IMR-90 (cell line): ENCODE results near the gene CTR9. TPM values are rescaled to one million over a fixed set of nuclear protein-coding genes. Genes with fewer than 3 reads are reported as not detected.

Source experiments
- ATAC-seq: fragments of 200-7000 bp; cut with Tn5 transposase; 2 replicates; pipeline ENCODE4 v1.9.1; 2020; ENCODE audit warnings: low read depth, mild to moderate bottlenecking, moderate library complexity
- BruUV-seq: library from RNA; stranded (reverse); fragments of 400-500 nt; replicated peaks from 2 replicates; lab custom pipeline; 2021; lab: Mats Ljungman, UMichigan
- CTCF ChIA-PET: fragments of 300-600 bp; formaldehyde crosslinking; extraction: SDS; loops from one replicate; lab custom pipeline; 2021; ENCODE audit warnings: antibody characterized with exemption; lab: Yijun Ruan, JAX
- POLR2A ChIA-PET: fragments of 300-600 bp; sonication (Branson Sonifier 250); formaldehyde crosslinking; loops from one replicate; lab custom pipeline; 2022; ENCODE audit warnings: antibody characterized with exemption; ENCODE audit not compliant: unreplicated experiment; lab: Charles Lee
- DNase-seq: peaks from one replicate; pipeline ENCODE4 v3.0.0; 2013
- H2AFZ ChIP-seq: replicated peaks from 2 replicates; pipeline ENCODE3; 2013; ENCODE audit warnings: low read length, mild to moderate bottlenecking; ENCODE audit not compliant: poor library complexity
- H2AK5ac ChIP-seq: 2 replicates; pipeline ENCODE4 v1.6.1; 2013; ENCODE audit warnings: low read depth, low read length, inconsistent platforms
- H2AK9ac ChIP-seq: replicated peaks from 2 replicates; pipeline ENCODE3; 2013; ENCODE audit warnings: mild to moderate bottlenecking, low read depth, low read length, moderate library complexity; ENCODE audit not compliant: poor library complexity
- H2BK120ac ChIP-seq: 2 replicates; pipeline ENCODE4 v1.6.1; 2013; ENCODE audit warnings: low read depth, low read length, inconsistent platforms
- H2BK15ac ChIP-seq: 3 replicates; pipeline ENCODE4 v1.6.1; 2013; ENCODE audit warnings: low read depth, low read length, inconsistent platforms
- H2BK20ac ChIP-seq: 2 replicates; pipeline ENCODE4 v1.6.1; 2013; ENCODE audit warnings: low read depth, mild to moderate bottlenecking, inconsistent platforms, low read length, moderate library complexity
- H2BK5ac ChIP-seq: 2 replicates; pipeline ENCODE4 v1.6.1; 2013; ENCODE audit warnings: mild to moderate bottlenecking, low read depth, low read length, inconsistent platforms; ENCODE audit not compliant: poor library complexity, severe bottlenecking
- H3K14ac ChIP-seq: replicated peaks from 2 replicates; pipeline ENCODE4 v1.6.1; 2013; ENCODE audit warnings: low read depth, low read length, inconsistent platforms
- H3K18ac ChIP-seq: 2 replicates; pipeline ENCODE4 v1.6.1; 2013; ENCODE audit warnings: low read depth, low read length, control low read depth
- H3K23ac ChIP-seq: 2 replicates; pipeline ENCODE4 v1.6.1; 2013; ENCODE audit warnings: low read depth, low read length, inconsistent platforms
- H3K27ac ChIP-seq: 2 replicates; pipeline ENCODE4 v1.5.1; 2013; ENCODE audit warnings: mild to moderate bottlenecking, control low read depth, low read length; ENCODE audit not compliant: insufficient read depth
- H3K27me3 ChIP-seq: 2 replicates; pipeline ENCODE4 v1.6.1; 2013; ENCODE audit warnings: low read length; ENCODE audit not compliant: control insufficient read depth, insufficient read depth
- H3K36me3 ChIP-seq: 2 replicates; pipeline ENCODE4 v1.6.1; 2013; ENCODE audit warnings: low read length, mixed read lengths; ENCODE audit not compliant: control insufficient read depth, insufficient read depth
- H3K4ac ChIP-seq: 2 replicates; pipeline ENCODE4 v1.6.1; 2013; ENCODE audit warnings: low read depth, low read length, inconsistent platforms
- H3K4me1 ChIP-seq: 2 replicates; pipeline ENCODE4 v1.6.1; 2013; ENCODE audit warnings: low read length, mixed read lengths; ENCODE audit not compliant: control insufficient read depth, insufficient read depth
- H3K4me2 ChIP-seq: 2 replicates; pipeline ENCODE4 v1.6.1; 2013; ENCODE audit warnings: low read depth, mild to moderate bottlenecking, control low read depth, low read length, moderate library complexity
- H3K4me3 ChIP-seq: 2 replicates; pipeline ENCODE4 v1.5.1; 2013; ENCODE audit warnings: low read depth, mild to moderate bottlenecking, control low read depth, low read length, moderate library complexity; ENCODE audit not compliant: insufficient read depth
- H3K56ac ChIP-seq: 2 replicates; pipeline ENCODE4 v1.6.1; 2013; ENCODE audit warnings: low read length, inconsistent platforms; ENCODE audit not compliant: insufficient read depth; ENCODE audit errors: extremely low read depth
- H3K79me1 ChIP-seq, 2 experiments: 2 replicates each; pipeline ENCODE4 v1.6.1; 2013; ENCODE audit warnings: low read length in 2 of 2, inconsistent platforms in 1 of 2, low read depth in 1 of 2
- H3K9ac ChIP-seq: 2 replicates; pipeline ENCODE4 v1.6.1; 2013; ENCODE audit warnings: low read depth, low read length, control low read depth
- H3K9me1 ChIP-seq: 2 replicates; pipeline ENCODE4 v1.6.1; 2013; ENCODE audit warnings: low read length, inconsistent platforms; ENCODE audit not compliant: insufficient read depth
- H3K9me3 ChIP-seq: 2 replicates; pipeline ENCODE4 v1.6.1; 2013; ENCODE audit warnings: low read length; ENCODE audit not compliant: control insufficient read depth, insufficient read depth
- H4K20me1 ChIP-seq: 2 replicates; pipeline ENCODE4 v1.6.1; 2013; ENCODE audit warnings: low read length, inconsistent platforms; ENCODE audit not compliant: insufficient read depth
- H4K5ac ChIP-seq: 2 replicates; pipeline ENCODE4 v1.6.1; 2013; ENCODE audit warnings: mild to moderate bottlenecking, low read depth, low read length, control low read depth
- H4K8ac ChIP-seq, 2 experiments: 2 replicates each; pipeline ENCODE4 v1.6.1; 2013; ENCODE audit warnings: low read depth in 2 of 2, low read length in 2 of 2, control low read depth in 1 of 2, inconsistent platforms in 1 of 2
- H4K91ac ChIP-seq: 2 replicates; pipeline ENCODE4 v1.6.1; 2013; ENCODE audit warnings: low read depth, low read length, inconsistent platforms; ENCODE audit not compliant: insufficient read depth
- MXI1 ChIP-seq: IDR thresholded peaks from 2 replicates; pipeline ENCODE4 v1.6.1; 2012; ENCODE audit warnings: low read depth, mild to moderate bottlenecking, low read length, moderate library complexity, borderline replicate concordance
- RFX5 ChIP-seq: IDR thresholded peaks from 2 replicates; pipeline ENCODE4 v1.8.0; 2012; ENCODE audit warnings: low read depth, mild to moderate bottlenecking, low read length, moderate library complexity
- WGBS, 2 experiments: methylation state at CpG; one replicate each; pipeline versions ENCODE4 v1.1.5 to v1.1.7; 2013; ENCODE audit warnings: missing lambda C conversion rate in 2 of 2; ENCODE audit not compliant: insufficient read length in 1 of 2; ENCODE audit errors: extremely low coverage in 2 of 2; 5-methylcytosine and 5-hydroxymethylcytosine counted together
- dilution Hi-C: fragments of 300-500 bp; cut with HindIII; formaldehyde crosslinking; loops from one replicate; pipeline ENCODE4 v1.14.3; 2018; ENCODE audit warnings: low sequenced_read_pairs; ENCODE audit not compliant: unreplicated experiment
- in situ Hi-C: fragments of 300-500 bp; cut with MboI; formaldehyde crosslinking; loops from 3 replicates; pipeline ENCODE4 v1.14.3; 2019; ENCODE audit warnings: low sequenced_read_pairs, inconsistent platforms, mixed read lengths
- intact Hi-C: fragments of 100-400 bp; cut with micrococcal nuclease; formaldehyde crosslinking; loops from 2 replicates; pipeline ENCODE4 v1.10.0; 2022
- polyA plus RNA-seq, 3 experiments: library from polyadenylated mRNA; depleted of rRNA; stranded (reverse); fragments of >200 nt; gene quantifications; 2 replicates each; pipeline ENCODE4 v1.2.3, GENCODE V29; 2012; ENCODE audit warnings: low replicate concordance in 1 of 3
- total RNA-seq: library from RNA; depleted of rRNA; stranded (reverse); fragments of >200 nt; gene quantifications from 2 replicates; pipeline ENCODE4 v1.2.3, GENCODE V29; 2012

CTR9 gene
- total and polyA plus RNA-seq, 2 of the 4 experiments (the other 2 are of a cell fraction) = 16.8 to 37.1 TPM

DNA sequence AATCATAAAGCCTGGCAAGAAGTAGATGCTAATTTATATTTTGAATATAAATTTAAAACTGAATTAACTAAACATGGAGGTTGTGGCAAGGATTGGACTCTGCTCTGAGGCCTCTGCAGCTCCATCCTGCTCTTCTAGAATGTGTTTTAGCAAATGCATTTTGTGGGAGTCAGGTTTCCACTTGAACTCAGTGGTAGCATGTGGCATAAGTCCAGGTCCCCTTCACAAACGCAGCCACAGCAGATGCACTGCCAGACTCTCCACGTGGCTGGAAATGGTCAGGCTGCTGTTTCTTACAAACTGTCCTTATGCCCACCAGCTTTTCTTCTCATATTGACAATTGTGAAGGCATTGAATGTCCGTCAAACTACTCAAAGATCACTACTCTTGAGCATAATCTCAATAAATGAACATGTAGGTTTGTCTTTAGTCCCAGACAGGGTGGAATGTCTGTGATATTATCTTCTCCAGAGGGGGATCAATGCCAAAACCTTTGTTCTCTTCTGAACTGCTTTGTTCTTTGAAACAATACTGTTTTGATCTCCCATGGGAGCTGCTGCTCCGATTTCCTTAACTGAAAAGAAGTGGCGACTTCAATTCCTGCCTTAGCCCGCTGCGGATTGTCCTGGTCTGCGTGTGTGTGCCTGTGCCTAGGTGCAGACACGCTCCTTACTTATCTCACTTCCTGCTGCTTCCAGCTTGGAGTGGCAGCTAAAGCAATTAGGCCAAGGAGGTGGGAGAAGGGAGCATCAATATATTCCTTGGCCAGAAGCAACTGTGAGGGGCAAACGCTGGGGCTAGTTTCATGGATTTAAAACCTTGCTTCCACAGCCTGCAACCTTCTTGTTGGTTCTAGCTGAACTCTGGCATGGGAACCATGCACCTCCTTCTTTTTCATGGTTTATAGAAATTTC, 33.4 kb downstream of the CTR9 start:
- intact Hi-C loops = no loop called here
- BruUV-seq = no TSS peak
- peak; percentile 59 for ATAC-seq

More for the DNA sequence above, 33.4 kb downstream of the CTR9 start:
- Histone ChIP-seq H2AK5ac (no peak overlapping the region), H4K91ac (no peak overlapping the region), H4K5ac (no peak overlapping the region), H2BK120ac (no peak overlapping the region), H3K9me1 (no peaks in the 10 kb centered on the region), H3K56ac (no peak overlapping the region), H4K8ac (no peak overlapping the region), H2BK20ac (no peak overlapping the region), H3K27me3 (no peaks in the 10 kb centered on the region; the same call in 1 of the 2 replicates), H3K9ac (no peak overlapping the region), H3K27ac (no peak overlapping the region), H3K18ac (no peak overlapping the region), H2BK15ac (no peak overlapping the region), H3K14ac (no peak overlapping the region), H3K23ac (no peak overlapping the region), H2AK9ac (no peak overlapping the region), H3K4ac (no peak overlapping the region), H3K4me1 (no peaks in the 10 kb centered on the region), H3K4me3 (no peak overlapping the region), H3K4me2 (no peak overlapping the region), H3K79me1 (0 out of 4 replicates have a peak, but pooled peaks cover 0 to 2% of the 10 kb centered on the region in 2 experiments), H2BK5ac (no peak overlapping the region), H4K20me1 (no peaks in the 10 kb centered on the region), H2AFZ (no peak overlapping the region), H3K9me3 (no peaks in the 10 kb centered on the region), H3K36me3 (peaks cover 5% of the 10 kb centered on the region; the same call in 1 of the 2 replicates)
- ChIA-PET CTCF (interaction anchor here (0.8 to 3.2 kb wide), 3 partner anchors 8 to 149 kb away, joined by 3 to 14 read pairs (median 4); no protein-coding TSS in a partner anchor), POLR2A (interaction anchor here (0.5 kb wide), 1 partner anchor 1058 kb away, joined by 6 read pairs; no protein-coding TSS in a partner anchor)
- TF ChIP-seq RFX5 (no peak), MXI1 (peak; percentile 45; the same call in 1 of the 2 replicates)
- 80% methylated on average over 1 of the region's 10 CpGs; no CpG with 5 or more reads in 1 of the 2 experiments for WGBS, 2 experiments
- peak; percentile 35 for DNase-seq
- in situ Hi-C loops = loop anchor here (25.0 kb wide), 1 partner anchor 1478 kb away; no protein-coding TSS in a partner anchor
- dilution Hi-C loops = no loop called here
